GM12801 (cell line): ENCODE measurements around the gene MED26.

ENCODE experiments used
- TF ChIP-seq, protein P1 (sequence below): IDR thresholded peaks from one replicate; pipeline ENCODE4 v1.5.1; 2011; ENCODE audit warnings: control low read depth; ENCODE audit not compliant: insufficient read length; ENCODE audit errors: extremely low read depth

The MED26 gene

DNA sequence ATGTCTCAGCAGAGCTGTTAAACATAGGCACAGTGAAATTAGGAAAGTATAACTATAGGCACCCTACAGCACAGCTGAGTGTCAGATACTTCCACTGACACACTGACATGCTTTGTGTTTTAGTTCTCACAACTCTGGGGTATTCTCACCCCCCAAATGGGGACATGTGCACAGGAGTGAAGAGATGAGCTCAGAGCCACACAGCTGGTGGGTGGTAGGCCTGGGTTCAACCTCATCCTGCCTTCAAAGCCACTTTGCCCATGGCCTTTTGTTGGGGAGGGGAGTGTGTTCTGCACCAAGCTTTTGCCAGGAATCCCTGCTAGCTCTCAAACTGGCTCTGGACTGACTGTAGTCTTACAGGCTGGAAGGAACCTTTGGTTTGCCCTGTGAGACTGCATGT lies 54.1 kb downstream of the MED26 start:
- TF ChIP-seq, protein P1, sequence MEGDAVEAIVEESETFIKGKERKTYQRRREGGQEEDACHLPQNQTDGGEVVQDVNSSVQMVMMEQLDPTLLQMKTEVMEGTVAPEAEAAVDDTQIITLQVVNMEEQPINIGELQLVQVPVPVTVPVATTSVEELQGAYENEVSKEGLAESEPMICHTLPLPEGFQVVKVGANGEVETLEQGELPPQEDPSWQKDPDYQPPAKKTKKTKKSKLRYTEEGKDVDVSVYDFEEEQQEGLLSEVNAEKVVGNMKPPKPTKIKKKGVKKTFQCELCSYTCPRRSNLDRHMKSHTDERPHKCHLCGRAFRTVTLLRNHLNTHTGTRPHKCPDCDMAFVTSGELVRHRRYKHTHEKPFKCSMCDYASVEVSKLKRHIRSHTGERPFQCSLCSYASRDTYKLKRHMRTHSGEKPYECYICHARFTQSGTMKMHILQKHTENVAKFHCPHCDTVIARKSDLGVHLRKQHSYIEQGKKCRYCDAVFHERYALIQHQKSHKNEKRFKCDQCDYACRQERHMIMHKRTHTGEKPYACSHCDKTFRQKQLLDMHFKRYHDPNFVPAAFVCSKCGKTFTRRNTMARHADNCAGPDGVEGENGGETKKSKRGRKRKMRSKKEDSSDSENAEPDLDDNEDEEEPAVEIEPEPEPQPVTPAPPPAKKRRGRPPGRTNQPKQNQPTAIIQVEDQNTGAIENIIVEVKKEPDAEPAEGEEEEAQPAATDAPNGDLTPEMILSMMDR, result no peak

DNA sequence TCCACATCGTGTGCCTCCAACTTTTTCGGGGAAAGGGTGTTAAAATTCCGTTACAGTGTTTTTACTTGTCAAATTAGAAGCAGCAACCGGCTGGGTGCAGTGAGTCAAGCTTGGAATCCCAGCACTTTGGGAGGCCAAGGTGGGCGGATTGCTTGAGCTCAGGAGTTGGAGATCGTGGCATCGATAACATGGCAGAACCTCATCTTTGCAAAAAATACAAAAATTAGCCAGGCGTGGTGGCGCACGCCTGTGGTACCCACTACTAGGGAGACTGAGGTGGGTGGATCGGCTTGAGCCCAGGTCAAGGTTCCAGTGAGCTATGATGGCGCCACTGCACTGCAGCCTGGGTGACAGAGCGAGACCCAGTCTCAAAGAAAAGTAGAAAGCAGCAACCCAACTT lies 54.7 kb downstream of the MED26 start:
- TF ChIP-seq, protein P1, result no peak

DNA sequence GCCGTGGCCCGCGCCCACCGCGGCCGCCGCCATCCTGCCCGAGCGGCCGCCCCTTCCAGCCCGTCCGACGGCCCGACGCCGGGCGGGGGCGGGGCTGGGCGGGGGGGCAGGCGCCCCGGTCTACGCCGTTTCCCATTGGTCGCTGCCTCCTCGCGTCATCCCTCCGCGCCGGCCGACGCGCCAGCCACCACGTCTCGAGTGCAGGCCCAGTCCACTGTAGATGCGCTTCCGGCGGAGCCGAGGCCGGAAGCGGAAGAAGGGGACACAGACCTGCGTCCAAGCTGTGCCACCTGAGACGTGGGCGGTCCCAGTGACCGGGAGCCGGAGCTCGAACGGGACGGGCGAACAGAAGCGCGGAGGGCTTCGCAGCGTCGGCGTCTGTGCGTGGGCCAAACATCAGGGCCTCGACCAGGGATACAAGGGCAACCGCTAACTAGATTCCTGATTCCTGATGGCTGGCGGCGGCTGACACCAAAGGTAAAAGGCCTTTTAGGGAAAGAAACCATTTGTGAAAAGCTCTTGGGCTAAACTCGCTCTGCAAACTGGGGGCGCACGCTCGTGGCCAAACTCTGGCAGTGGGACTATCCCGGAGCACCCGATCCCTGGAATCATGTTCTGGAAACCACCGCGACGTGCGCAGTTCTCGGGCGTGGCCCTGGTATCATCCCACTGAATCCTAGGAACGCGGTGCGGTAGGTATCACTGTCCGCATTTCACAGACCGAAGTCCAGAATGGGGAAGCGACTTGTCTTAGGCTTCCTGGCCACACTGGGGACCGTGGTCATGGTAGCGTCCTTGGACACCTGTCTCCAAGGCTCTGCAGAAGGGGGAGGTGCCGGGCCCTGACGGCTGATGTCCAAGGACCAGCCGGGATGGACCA lies 55.4 kb downstream of the MED26 start, which contains the start of gene SLC35E1:
Gene SLC35E1 (minus strand): TSS at position 84 of the 880 bp plus-strand sequence. CDS start 51 bp downstream, at position 33.
- TF ChIP-seq, protein P1, result no peak

DNA sequence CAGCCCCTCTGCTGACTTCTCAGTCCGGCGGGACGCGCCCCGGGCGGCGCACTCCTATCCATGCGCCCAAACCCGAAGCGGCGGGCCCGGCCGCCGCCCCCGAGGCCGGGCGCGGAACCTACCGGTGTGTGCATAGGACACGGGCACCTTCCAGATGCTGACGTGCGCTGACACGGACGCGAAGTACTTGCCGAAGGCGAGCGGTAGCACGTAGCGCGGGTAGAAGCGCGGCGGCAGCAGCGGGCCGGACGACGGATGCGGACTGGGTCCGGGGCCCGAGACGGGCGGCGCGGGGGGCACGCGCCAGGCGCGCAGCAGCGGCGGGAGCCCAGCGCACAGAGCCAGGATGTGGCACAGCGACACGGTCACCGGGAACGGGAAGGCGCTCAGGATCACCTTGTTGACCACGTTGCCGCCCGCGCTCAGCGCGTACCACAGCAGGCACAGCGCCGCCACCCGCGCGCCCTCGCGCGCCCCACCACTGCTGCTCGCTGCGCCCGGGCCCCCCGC lies 56.1 kb downstream of the MED26 start:
- TF ChIP-seq, protein P1, result no peak

DNA sequence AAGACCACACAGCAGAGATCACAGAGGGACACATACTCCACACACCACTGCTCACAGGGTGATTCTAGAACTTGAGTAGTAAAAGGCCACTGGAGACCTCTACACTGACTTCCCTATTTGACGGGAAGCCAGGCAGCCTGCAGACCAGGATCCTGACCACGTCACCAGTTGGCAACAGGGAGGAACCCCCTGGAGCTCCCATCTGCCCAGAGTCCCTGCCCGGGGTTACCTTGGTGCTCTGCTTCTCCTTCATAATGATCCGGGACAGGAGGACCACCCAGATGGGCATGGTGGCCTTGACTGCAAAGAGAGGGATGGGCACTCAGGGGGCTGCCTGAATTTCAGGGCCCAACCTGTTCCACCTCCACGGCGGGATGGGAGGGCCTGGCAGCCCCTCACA lies 56.7 kb downstream of the MED26 start:
- TF ChIP-seq, protein P1, result no peak

DNA sequence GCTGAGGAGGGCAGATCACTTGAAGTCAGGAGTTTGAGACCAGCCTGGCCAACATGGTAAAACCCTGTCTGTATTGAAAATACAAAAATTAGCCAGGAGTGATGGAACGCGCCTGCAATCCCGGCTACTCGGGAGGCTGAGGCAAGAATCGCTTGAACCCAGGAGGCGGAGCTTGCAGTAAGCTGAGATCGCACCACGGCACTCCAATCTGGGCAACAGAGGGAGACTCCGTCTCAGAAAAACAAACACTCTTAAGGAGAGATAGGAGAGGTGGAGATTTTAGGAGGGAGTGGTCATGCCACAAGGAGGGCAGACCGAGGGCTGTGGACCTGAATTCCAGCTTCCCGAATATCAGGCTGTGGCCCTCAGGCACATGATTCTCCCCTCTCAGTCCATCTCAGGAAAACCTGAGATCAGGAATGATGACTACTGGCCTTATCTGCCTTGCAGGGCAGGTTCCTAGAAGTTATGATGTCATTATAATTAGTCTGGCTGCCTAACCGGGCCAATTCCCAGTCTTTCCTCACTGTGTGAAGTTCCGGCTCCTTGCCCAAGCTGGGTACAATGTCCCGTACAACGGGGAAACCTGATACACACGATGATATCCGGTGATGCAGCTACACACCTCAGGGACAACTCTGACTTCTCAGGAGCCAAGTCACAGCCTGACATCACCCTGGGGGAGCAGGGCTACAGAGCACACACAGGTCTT lies 58.2 kb downstream of the MED26 start:
- TF ChIP-seq, protein P1, result no peak

DNA sequence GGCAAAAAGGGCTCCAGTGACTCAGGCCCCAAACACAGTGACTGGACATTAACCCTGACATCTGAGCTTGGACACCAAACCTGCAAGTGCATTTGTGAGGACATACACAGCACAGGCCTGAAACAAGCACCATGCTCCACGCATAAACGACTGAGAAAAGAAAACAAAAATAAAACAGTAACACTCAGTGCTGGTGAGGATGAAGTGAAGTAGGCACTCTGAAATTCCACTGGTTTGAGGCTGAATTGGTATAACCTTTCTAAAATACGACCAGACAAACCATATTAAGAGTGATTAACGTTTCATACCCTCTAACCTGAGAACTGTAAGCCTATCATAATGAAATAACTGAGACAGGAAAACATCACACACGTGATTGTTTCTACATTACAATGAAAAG lies 61.3 kb downstream of the MED26 start:
- TF ChIP-seq, protein P1, result no peak
